ENCODE measurements around the gene LRRC8B. TPM values are rescaled to one million over a fixed set of nuclear protein-coding genes. Genes with fewer than 3 reads are reported as not detected.

Gene LRRC8B
- total RNA-seq, 4 donors from 2014 or later: 3.5 to 15.7 (median 8.5) TPM

DNA sequence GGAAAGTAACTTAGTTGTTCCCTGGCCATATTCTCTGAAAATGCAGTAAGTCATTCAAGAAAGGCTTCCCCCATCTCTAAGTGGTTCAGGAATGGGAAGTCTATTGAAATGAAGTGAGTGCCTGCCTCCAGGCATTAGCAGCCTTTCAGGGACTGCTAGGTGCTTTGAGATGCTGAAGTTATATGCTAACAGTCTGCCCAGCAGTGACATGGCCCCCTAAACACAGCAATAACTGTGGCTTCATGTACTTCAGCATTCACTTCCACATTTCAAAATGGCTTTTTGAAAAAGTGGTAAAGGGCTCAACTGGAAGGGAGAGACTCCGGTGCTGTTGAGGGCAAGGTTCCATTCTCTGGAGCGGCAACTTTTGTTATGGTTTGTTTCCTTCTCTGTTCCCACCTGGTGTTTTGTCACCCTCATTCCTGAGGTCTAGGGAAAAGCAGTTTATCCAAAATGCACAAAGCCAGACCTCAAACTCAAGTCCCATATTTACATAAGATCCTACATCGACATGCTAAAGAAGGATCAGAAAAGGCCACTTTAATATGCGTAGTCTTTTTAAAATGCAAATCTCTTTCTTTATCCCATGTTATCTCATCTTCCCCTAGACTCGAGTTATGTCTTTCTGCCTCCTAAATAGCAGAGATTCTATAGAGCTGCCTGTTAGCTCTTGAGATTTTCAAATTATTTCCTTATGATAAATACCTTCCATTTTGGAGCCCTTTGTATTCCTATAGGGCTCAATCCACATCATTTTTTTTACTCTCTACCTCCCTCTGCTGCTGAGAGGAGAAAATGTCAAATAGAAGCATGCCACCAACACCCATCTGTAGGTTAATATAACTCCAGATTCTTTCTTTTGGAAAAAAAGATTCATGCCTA lies 74.1 kb downstream of the LRRC8B start:
- Histone ChIP-seq H3K27me3 (no peaks in the 10 kb centered on the region), H3K36me3 (no peaks in the 10 kb centered on the region), H3K27ac (no peak overlapping the region), H3K9me3 (no peaks in the 10 kb centered on the region), H3K4me3 (no peak overlapping the region), H3K4me1 (peaks cover 3 to 10% of the 10 kb centered on the region in 2 donors)
- TF ChIP-seq, protein P1, sequence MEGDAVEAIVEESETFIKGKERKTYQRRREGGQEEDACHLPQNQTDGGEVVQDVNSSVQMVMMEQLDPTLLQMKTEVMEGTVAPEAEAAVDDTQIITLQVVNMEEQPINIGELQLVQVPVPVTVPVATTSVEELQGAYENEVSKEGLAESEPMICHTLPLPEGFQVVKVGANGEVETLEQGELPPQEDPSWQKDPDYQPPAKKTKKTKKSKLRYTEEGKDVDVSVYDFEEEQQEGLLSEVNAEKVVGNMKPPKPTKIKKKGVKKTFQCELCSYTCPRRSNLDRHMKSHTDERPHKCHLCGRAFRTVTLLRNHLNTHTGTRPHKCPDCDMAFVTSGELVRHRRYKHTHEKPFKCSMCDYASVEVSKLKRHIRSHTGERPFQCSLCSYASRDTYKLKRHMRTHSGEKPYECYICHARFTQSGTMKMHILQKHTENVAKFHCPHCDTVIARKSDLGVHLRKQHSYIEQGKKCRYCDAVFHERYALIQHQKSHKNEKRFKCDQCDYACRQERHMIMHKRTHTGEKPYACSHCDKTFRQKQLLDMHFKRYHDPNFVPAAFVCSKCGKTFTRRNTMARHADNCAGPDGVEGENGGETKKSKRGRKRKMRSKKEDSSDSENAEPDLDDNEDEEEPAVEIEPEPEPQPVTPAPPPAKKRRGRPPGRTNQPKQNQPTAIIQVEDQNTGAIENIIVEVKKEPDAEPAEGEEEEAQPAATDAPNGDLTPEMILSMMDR (IDR thresholded peaks at IDR 0.05 in 4 of 5, conservative IDR thresholded peaks at IDR 0.05 in 1 of 5): peak; percentile 60 to 70 (median 69)
- TF ChIP-seq POLR2A (IDR thresholded peaks at IDR 0.05): no peak
- in situ Hi-C loops (cut with MboI; ENCODE audit: low sequenced_read_pairs in 4 of 4): loop anchor here in 3 of 4 donors (5.0 to 10.0 kb wide), 2 partner anchors 111 to 114 kb away; no protein-coding TSS in a partner anchor
- intact Hi-C loops (cut with DNase I; ENCODE audit: low total_unique reads): loop anchor here (1.0 to 10.0 kb wide), 3 partner anchors 76 to 166 kb away; no protein-coding TSS in a partner anchor
- ATAC-seq (peak; percentile 77 to 84), DNase-seq (no peak)

DNA sequence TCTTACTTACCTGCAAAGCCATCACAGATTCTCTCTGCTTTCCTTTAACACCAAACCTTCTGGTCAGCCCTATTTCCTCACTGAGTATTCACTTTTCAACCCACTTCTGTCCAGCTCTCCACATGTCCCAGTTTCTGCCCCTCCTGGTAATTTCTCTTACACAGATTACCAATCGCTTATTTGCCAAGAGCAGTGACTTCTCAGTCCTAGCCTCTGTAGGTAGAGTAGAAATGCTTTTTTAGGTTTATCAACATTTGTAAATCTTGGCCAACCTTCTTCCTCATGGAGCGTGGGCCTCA lies 74.7 kb downstream of the LRRC8B start:
- Histone ChIP-seq H3K36me3 (no peaks in the 10 kb centered on the region), H3K4me3 (no peak overlapping the region), H3K27ac (no peak overlapping the region), H3K9me3 (no peaks in the 10 kb centered on the region), H3K4me1 (peaks cover 9 to 16% of the 10 kb centered on the region in 2 donors), H3K27me3 (no peaks in the 10 kb centered on the region)
- DNase-seq (no peak), ATAC-seq (peak; percentile 7 to 11)
- in situ Hi-C loops (cut with MboI; ENCODE audit: low sequenced_read_pairs in 4 of 4) (loop anchor here in 3 of 4 donors (5.0 to 10.0 kb wide), 2 partner anchors 112 to 114 kb away; no protein-coding TSS in a partner anchor), intact Hi-C loops (cut with DNase I; ENCODE audit: low total_unique reads) (loop anchor here (1.0 to 10.0 kb wide), 3 partner anchors 76 to 166 kb away; no protein-coding TSS in a partner anchor)
- TF ChIP-seq, protein P1 (IDR thresholded peaks at IDR 0.05 in 4 of 5, conservative IDR thresholded peaks at IDR 0.05 in 1 of 5): no peak
- no peak for TF ChIP-seq POLR2A (IDR thresholded peaks at IDR 0.05)

GRCh38 chr1:89600451-89601224 lies 76.0 kb downstream of the LRRC8B start:
- no peaks in the 10 kb centered on the region for H3K36me3 ChIP-seq
- H3K9me3 ChIP-seq: no peaks in the 10 kb centered on the region
- DNase-seq (no peak), ATAC-seq (no peak)
- no peaks in the 10 kb centered on the region for H3K27me3 ChIP-seq
- H3K27ac ChIP-seq: no peak overlapping the region
- intact Hi-C loops (cut with DNase I; ENCODE audit: low total_unique reads): no loop called here
- in situ Hi-C loops (cut with MboI; ENCODE audit: low sequenced_read_pairs in 4 of 4): loop anchor here in 1 of 4 donors (5.0 kb wide), 1 partner anchor 123 kb away; no protein-coding TSS in a partner anchor
- H3K4me1 ChIP-seq: peaks cover 15 to 18% of the 10 kb centered on the region in 2 donors
- no peak overlapping the region for H3K4me3 ChIP-seq
- TF ChIP-seq POLR2A (IDR thresholded peaks at IDR 0.05): no peak
- TF ChIP-seq, protein P1 (IDR thresholded peaks at IDR 0.05 in 4 of 5, conservative IDR thresholded peaks at IDR 0.05 in 1 of 5): no peak

- ATAC-seq (no peak), DNase-seq (no peak)
- Histone ChIP-seq H3K4me1 (peaks cover 15 to 29% of the 10 kb centered on the region in 2 donors), H3K27me3 (no peaks in the 10 kb centered on the region), H3K27ac (no peak overlapping the region), H3K9me3 (no peaks in the 10 kb centered on the region), H3K4me3 (no peak overlapping the region), H3K36me3 (no peaks in the 10 kb centered on the region)
- intact Hi-C loops (cut with DNase I; ENCODE audit: low total_unique reads): no loop called here
- in situ Hi-C loops (cut with MboI; ENCODE audit: low sequenced_read_pairs in 4 of 4): loop anchor here in 1 of 4 donors (5.0 kb wide), 1 partner anchor 126 kb away; no protein-coding TSS in a partner anchor
- TF ChIP-seq, protein P1 (IDR thresholded peaks at IDR 0.05 in 4 of 5, conservative IDR thresholded peaks at IDR 0.05 in 1 of 5): no peak
- TF ChIP-seq POLR2A (IDR thresholded peaks at IDR 0.05): no peak
These were observed 78.3 kb downstream of the LRRC8B start for GRCh38 chr1:89602871-89603404.

Data from gastrocnemius medialis (tissue), 4 donors.